Endothelial cell of hepatic sinusoid (primary cell): Measurements from ENCODE around the gene PRKN.

Experiments
- in situ Hi-C: cut with HindIII; loops from 2 replicates; pipeline ENCODE4 v1.10.0; 2017; ENCODE audit warnings: low sequenced_read_pairs

PRKN gene

DNA sequence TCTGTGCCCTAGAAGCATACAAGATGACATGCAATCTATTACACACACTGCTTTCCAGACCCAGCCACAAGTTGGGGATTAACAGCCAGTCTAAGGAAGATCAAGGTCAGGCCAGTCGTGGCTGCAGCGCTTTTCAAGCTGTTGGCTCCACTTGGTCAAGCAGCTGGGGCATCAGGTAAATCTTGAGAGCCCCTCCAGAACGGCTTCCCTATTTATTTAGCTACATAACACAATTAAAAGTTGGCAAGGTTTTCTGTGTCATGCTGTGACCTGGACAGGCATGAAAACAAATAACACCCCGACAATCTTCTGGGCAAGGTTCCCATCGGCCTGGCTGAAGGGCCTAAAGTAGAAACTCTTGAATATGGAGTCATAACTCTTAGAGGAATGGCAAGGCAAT lies 524.3 kb downstream of the PRKN start:
- in situ Hi-C loops = no loop called here

DNA sequence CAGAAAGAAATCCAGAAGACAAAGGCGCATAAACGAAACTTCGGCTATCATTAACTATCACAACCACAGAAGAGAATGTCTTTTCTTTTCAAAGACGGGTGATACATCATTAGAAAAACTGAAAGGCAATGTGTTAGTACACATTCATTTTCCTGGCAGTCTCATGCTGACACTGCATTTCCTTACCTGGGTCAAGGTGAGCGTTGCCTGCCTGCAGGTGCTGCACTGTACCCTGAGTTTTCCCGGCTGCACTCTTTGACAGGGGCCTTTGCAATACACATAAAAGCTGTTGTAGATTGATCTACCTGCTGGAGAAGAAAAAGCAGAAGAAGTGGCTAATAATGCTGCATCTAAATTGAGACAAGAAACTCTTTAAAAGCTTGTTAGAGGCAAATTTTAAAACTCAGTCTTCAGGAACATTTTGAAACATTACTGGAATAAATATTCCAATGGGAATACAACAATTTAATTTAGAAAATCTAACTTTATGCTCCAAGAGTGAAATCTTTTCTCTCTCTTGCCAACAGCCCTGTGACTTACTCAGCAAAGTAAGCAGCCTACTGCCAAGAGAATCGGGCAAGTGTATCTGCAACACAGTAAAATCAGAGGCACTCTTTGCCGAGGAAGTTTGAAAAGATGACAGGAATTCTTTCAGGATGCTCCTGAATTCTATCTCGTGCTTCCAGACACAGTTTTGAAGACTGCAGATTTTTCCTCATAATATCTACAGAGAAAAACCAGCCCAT lies 526.4 kb downstream of the PRKN start:
- in situ Hi-C loops = no loop called here

DNA sequence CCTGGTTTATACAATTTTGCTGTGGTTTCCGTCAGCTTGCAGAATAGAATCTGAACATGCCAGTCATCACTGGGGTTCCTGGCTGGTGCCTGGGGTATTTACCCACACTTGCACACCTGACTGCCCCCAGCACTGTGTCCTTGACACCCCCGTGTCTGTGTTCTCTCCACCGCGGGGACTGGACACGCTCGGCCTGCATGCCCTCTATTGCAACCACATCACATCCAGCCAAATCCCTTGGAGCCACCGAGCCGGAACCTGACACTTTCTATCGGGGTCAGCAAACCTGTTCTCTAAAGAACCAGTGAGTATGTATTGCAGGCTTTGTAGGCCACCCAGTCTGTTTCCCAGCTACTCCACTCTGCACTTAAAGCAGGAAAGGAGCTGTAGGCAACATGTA lies 527.5 kb downstream of the PRKN start:
- in situ Hi-C loops = no loop called here

DNA sequence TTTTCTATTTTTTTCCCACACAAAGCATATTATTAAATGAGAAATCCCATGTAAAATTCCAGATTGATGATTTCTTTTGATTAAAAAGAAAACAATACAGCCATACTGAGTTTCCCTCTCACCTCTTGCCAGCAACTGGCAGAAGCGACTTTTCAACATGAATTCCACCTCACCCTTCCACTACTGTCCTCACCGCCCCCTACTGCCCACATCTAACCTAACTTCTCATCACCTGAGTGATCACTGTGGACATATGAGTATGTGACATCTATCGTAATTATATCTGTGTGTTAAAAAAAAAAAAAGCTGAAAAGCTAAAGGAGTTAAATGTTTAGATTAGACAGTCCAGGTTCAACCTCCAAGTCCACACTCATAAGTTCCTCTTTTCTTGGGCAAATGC lies 528.6 kb downstream of the PRKN start:
- in situ Hi-C loops = no loop called here

DNA sequence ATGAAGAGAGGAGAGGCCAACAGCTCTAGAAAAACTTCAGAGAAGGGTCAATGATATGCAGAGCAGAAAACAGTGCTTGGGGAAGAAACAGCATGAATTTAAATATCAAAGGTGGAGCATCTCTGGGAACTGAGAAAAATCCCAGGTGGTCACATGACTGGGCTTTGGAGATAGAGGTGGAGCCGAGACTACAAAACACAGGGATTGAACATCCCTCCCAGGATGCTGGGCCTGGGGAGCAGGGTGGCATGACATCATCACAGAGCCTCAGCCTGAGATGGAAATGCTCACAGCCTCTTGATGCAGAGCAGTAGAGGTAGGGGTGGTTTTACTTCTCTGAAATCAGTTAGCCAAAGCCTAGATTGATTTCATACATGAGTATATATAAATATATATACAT lies 529.5 kb downstream of the PRKN start:
- in situ Hi-C loops = no loop called here

DNA sequence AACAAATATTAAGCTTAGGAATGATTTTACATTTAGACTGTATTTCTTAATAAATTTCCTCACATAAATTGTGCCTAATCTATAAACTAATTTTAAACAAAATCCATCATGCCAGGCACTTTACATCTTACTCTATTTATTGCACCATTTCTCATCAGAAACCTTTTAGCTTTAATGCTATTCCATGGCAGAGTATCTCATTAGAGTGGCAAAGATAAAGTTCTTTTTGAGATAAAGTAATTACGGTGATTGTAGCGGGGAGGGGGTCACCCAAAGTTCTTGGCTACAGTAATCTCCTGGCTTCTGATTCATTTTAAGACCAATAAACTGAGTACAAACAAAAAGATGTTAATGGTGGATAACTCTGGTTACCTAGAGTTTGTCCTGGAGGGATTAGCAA lies 532.1 kb downstream of the PRKN start:
- in situ Hi-C loops = no loop called here

DNA sequence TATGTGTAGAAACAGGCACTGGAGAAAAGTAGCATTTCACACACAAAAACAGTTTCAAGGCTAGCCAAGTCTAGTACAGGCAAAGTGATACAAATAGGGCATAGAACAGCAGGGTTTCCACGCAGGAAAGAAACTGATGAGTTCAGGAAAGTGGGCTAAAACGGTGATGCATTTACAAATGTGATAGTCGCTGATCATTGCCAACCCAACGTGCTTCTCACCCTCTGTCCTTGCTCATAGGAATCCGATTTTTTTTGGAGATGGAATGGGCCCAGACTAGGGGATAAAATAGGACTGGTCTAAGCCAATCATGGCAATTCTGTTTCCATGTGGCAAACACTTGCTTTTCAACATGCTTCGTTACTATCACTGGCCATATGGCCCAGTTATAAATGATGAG lies 536.6 kb downstream of the PRKN start:
- in situ Hi-C loops = no loop called here

DNA sequence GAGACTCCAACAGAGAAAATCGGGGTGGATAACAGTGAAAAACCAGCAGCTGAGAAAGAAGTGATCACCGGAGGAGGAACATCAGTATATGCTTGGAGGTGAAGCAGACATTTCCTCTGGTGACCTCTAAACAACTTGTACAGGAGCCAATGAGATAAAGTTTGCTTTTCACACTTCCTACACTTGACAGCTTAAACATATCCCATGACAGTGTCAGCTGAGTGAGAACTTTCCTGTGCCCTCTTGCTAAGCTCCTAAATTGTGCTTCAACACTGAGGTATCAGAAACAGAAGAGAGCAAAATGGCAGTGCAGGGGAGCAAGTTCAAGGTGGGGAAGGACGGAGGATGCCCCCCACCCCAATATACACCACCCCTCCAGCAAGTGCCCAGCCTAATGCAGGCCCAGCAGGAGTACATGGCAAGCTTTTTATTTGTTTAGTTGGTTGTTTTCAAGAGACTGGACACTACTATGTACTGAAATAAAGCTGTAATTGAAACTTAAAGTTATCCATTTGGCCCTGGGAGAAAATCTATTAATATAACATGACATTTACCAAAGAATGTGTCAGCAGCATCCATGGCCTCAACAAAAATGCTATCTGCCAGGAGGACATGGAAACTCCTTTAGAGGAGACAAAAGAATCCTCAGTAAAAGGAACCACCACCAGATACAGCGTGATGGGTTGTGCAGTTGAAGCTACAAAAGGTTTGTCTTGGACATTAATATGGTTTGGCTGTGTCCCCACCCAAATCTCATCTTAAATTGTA lies 540.2 kb downstream of the PRKN start:
- in situ Hi-C loops = no loop called here

DNA sequence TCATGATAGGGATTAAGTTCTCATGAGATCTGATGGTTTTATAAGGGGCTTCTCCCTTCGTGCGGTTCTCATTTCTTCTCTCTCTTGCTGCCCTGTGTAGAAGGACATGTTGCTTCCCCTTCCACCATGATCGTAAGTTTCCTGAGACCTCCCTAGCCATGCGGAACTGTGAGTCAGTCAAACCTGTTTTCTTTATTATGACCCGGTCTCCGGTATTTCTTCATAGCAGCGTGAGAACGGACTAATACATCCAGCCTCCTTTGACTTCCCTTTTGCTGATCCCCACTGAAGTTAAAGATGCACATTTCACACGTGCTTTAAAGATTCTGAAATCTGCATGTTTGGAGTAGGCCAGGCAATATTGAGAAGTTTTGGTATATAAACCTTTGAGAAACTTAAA lies 543.1 kb downstream of the PRKN start:
- in situ Hi-C loops = loop anchor here (5.0 kb wide), 1 partner anchor 122 kb away; no protein-coding TSS in a partner anchor

DNA sequence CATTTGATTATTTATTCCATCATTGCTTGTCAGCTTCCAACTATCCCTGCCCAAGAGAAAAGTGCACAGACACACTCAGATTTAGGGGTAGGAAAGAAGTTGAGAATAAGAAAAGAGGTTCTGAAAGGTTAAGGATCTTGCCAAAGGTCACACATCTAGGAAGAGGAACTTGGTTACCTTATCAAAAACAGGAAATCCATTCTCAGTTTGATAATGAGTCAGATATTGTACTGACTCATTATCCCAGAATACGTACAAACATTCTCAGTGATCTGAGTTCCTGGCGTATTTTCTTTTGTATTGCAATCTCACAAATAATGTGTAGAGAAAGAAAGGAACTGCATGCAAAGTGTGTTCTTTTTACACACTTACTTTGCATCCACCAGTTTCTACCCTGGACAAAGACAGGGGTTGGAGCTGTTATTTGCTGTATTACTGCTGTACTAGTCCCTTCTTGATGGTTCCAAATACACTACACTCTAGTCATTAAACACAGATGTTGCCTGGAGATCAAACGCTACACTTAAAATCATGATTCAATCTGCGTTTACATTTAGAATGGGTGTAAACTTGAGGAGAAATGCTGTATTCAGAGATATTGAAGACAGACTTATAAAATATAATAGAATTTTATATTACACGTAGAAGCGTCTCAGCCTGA lies 545.7 kb downstream of the PRKN start:
- in situ Hi-C loops = loop anchor here (5.0 kb wide), 1 partner anchor 120 kb away; no protein-coding TSS in a partner anchor

DNA sequence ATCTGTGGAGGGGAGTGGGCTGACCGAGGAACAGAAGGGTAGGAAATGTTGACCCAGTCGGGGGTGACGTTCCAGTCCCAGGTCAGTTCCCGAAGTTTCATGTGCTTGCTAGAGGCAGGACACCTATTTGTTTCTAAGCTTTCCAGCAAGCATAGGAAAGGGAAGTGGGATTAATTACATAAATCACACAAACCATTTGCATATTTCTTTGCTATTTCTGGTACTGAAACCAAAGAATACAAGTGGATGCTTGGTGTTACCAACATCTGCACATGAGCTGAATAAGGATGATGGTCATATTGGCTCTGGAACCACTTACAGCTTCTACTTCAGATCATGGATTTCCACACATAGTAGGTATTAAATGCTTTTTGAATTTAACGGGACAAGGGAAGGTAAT lies 546.5 kb downstream of the PRKN start:
- in situ Hi-C loops = loop anchor here (5.0 kb wide), 1 partner anchor 119 kb away; no protein-coding TSS in a partner anchor

DNA sequence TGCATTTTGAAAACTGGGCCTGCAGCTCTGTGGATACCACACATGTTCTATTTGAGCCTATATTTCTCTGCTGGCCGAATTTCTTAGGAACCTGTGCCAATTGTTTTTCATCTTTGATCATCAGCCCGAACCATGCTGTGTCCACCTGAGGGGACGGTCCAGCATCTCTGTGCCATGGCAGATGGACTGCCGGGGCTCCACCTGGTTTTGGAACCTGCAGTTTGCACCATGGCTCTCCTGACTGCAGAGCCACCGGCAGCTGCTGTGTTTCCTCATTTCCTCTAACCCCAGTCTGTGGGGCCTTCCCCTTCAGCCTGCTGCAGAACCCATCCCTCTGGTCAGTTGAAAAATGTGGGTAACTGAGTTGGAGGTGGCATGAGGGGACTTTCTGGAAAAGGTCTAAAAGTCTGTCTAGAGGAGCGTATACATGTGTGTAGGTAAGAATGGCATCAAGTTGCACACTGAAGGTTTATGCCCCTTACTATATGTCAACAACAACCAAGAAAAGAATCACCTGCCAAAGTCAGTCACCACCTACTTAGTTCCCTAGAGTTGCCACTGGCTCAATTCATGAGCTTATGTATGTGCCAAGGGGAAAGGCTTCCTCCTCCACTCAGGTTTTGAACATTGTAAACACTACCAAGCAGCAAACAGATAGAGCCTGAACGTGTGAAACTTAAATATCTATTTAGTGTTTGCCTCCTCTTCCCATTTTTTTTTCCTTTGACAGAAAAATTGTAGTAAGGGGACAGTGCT lies 548.2 kb downstream of the PRKN start:
- in situ Hi-C loops = no loop called here

DNA sequence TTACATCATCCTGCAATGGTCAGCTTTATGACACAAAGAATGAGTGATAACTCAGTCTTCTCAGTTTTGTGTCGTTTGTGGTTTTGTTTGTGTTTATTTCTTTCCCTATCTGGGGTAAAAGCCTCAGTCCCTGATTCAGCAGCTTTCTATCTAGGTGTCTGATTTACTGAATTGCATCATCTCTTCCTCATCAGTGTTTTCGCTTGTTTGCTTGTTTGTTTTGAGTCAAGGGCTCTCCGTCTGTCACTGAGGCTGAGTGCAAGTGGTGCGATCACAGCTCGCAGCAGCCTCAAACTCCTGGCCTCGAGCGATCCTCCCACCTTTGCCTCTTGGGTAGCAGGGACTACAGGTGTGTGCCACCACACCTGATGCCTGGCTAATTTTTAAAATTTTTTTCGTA lies 548.9 kb downstream of the PRKN start:
- in situ Hi-C loops = no loop called here

DNA sequence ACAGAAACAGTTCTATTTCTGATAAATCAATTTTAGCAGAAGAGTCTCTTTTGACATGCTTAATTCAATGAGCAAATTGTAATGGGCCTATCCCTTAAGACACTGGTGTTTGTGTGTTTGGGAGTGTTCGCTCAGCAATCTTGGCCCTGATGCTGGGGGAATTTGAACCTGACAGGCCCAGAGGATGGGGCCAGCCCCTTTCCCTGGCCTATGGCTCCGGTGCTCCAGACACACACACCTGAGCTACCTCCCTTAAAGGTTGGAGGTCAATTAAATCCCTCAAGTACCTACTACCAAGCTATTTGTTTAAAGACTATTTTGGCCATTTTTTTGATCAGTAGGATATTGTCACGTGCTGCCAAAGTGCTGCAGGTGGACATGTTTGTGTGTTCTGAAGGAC lies 549.3 kb downstream of the PRKN start:
- in situ Hi-C loops = no loop called here

DNA sequence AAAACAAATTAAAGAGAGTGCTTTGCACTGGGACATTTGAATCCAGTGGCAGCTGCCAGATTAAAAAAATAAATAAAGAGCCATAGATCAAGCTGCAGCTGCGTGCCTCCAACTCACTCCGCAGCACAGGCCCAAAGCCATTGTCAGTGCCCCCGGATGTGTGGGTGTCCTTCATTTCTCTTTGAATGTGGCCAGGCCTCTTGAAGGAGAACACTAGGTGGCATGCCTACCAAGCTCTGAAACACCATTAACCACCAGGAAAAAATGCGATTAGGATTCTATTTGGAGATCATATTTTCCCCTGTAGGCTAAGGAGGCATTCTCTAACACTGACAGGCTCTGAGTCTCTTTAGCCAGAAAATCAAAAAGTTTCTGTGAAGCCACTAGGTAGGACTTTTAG lies 549.8 kb downstream of the PRKN start:
- in situ Hi-C loops = no loop called here

DNA sequence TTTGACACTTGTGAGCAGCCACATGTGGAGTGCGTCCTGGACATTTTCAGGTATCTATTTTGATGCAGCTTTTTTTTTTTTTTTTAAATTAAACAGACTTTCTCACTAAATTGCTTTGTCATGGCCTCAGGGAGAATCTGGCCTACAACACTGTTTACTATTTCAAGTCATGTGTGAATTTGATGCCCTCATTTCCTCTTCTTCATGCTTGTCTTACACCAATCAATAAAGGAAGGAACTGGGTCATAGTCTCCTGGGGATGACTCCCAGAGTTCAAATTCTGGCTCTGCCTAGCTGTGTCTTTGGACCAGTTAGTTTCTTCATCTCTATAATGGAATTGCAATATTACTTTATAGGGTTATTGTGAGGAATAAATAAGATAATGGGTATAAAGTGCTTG lies 554.1 kb downstream of the PRKN start:
- in situ Hi-C loops = no loop called here

DNA sequence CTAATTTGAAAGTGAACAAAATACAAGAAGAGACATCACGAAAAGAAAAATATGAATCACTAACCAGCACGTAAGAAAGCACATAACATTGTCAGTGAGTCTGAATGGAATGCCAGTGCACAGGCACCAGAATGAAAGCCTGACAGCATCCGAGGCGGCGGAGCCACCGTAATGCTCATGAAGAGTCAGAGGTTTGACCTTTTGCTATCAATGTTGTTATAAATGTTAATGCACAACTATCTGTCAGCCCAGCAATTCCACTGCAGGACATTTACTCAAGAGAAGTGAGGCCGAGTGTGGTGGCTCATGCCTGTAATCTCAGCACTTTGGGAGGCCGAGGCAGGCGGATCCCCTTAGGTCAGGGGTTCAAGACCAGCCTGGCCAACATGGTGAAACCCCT lies 562.1 kb downstream of the PRKN start:
- in situ Hi-C loops = no loop called here

DNA sequence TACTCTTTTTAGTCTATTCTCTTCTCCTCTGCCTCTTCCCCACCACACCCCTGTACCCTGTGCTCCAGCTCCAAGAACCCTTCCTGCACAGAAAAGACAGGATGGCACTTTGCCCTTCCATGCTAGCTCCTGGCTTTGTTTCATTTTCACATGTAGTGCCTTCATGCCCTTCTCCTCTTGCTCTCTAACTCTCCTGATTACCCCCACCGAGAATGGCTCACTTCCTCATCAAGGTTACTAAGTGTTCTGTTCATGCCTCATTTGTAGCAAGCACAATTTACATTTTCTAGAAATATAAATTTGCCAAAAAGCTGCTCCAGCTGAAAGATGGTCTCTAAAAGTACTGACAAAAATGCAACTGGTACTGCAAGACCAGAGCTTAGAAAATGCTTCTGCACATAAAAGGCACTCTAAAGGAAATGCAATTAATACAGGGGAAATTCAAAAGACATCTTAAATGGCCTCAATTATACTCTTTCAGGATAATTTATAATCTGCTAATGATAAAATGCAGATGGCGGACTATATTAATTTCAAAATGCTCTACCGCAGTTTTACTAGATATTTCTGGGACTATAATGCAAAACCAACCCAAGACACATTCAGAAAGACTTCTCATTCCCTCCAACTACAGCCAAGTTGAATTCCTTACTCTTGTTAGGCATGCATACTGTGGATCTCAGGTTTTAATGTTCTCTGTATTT lies 570.2 kb downstream of the PRKN start:
- in situ Hi-C loops = no loop called here

DNA sequence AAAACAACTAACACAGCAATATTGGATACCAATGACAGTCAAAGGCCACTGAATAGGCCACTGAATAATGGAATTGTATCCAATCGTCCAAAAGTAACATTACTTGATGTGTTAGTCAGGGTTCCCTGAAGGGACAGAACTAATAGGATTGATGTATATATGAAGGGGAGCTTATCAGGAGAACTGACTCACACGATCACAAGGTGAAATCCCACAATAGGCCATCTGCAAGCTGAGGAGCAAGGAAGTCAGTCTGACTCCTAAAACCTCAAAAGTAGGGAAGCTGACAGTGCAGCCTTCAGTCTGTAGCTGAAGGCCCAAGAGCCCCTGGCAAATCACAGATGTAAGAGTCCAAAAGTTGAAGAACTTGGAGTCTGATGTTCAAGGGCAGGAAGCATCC lies 571.4 kb downstream of the PRKN start:
- in situ Hi-C loops = no loop called here

DNA sequence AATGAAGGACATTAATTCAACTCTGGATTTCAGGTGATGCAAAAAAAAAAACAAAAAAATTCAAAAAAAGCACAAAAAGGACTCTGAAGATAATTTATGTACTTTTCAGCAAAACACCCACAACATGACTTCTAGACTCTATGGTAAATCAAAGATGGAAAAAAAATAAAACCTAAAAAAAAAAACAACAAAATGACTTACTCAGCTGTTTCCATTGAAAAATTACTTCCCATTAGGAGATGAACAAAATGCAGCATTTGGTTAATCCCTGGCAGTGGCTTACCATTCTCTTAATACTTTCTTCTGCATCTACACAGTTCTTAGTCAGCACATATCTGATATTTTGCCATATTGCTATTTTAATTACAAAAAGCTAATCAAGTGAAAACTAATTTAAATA lies 572.6 kb downstream of the PRKN start:
- in situ Hi-C loops = no loop called here

DNA sequence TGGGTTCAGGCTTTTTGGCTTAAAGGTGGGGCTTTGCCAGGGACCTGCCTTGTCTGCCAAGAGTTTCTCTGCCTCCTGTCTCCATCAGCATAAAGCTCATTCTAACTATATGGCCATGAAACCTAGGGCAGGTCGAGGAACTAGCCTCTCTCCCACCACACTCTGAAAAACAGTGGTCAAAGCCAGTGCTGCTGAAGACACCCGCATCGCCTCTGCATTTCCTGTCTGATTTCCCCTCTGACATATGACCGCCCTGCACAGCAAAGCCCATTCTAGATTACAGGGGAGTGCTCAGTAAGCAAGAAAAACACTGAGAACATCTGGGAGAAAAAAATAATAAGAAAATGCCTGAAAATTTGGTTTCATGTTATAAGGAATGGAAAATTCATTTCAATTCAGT lies 573.6 kb downstream of the PRKN start:
- in situ Hi-C loops = no loop called here
